Sigmoid colon (tissue), 4 donors: ENCODE results near the gene RHBDD3.

Experiments
- EP300 ChIP-seq, 4 donors: sonication (generic); formaldehyde crosslinking; IDR thresholded peaks; one replicate each; pipeline ENCODE4 v1.6.1; 2017; ENCODE audit warnings: antibody characterized with exemption in 4 of 4
- POLR2A ChIP-seq, 2 donors: fragments of 450-650 bp; IDR thresholded peaks; one replicate each; pipeline ENCODE4 v1.6.1; 2016; ENCODE audit warnings: antibody characterized with exemption in 2 of 2, mild to moderate bottlenecking in 2 of 2, moderate library complexity in 2 of 2
- TF ChIP-seq, protein P1 (sequence below), 4 experiments: fragments of 450-650 bp in 3 of 4; fragments of 200-600 bp in 1 of 4; IDR thresholded peaks; one replicate each; pipeline ENCODE4 v1.5.1; 2016 to 2019; ENCODE audit warnings: antibody characterized with exemption in 4 of 4, mild to moderate bottlenecking in 3 of 4, moderate library complexity in 2 of 4

DNA sequence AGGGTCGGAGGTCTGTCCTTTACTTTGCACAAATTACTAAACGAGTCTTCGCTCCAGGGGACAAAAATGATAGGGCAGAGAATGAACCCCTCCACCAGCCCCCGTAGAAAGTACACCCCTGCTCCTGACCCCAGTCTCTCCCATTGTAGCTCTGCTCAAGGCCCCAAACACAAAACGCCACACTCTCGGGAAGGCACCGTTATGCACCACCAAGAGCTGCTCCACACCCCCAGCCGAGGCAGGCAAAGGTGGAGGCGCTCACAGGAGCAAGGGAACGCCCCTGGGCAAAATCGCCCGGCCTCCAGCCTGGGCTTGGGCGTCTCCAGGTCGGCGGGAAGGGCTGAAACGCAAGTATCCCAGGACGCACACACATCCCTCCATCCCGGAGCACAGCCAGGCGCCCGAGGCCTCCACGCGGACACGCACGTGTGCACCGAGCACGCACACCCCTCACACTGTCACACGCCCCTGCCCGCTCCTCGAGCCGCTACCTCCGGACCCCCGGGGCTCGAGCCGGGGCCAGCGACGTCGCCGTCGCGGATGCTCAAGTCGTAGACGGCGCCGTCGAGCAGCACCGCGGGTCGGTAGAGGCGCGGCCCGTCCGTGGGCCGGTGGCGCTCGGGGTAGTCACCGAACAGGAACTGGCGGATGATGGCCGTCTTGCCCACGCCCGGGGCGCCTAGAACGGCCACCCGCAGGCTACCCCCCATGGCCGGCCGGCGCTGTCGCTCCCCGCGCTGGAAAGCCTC is 46.9 kb upstream of the RHBDD3 start:
- TF ChIP-seq, protein P1, sequence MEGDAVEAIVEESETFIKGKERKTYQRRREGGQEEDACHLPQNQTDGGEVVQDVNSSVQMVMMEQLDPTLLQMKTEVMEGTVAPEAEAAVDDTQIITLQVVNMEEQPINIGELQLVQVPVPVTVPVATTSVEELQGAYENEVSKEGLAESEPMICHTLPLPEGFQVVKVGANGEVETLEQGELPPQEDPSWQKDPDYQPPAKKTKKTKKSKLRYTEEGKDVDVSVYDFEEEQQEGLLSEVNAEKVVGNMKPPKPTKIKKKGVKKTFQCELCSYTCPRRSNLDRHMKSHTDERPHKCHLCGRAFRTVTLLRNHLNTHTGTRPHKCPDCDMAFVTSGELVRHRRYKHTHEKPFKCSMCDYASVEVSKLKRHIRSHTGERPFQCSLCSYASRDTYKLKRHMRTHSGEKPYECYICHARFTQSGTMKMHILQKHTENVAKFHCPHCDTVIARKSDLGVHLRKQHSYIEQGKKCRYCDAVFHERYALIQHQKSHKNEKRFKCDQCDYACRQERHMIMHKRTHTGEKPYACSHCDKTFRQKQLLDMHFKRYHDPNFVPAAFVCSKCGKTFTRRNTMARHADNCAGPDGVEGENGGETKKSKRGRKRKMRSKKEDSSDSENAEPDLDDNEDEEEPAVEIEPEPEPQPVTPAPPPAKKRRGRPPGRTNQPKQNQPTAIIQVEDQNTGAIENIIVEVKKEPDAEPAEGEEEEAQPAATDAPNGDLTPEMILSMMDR (IDR thresholded peaks at IDR 0.05) = no peak
- TF ChIP-seq EP300 (IDR thresholded peaks at IDR 0.05) (no peak), POLR2A (IDR thresholded peaks at IDR 0.05) (no peak)
